ENCODE results near the gene PTGES2.
"Not testable (repeated sequence)": the region's sequence is repeated elsewhere in the genome, so short reads cannot be mapped to it uniquely, and the experiment has no call there.

PTGES2 gene

DNA sequence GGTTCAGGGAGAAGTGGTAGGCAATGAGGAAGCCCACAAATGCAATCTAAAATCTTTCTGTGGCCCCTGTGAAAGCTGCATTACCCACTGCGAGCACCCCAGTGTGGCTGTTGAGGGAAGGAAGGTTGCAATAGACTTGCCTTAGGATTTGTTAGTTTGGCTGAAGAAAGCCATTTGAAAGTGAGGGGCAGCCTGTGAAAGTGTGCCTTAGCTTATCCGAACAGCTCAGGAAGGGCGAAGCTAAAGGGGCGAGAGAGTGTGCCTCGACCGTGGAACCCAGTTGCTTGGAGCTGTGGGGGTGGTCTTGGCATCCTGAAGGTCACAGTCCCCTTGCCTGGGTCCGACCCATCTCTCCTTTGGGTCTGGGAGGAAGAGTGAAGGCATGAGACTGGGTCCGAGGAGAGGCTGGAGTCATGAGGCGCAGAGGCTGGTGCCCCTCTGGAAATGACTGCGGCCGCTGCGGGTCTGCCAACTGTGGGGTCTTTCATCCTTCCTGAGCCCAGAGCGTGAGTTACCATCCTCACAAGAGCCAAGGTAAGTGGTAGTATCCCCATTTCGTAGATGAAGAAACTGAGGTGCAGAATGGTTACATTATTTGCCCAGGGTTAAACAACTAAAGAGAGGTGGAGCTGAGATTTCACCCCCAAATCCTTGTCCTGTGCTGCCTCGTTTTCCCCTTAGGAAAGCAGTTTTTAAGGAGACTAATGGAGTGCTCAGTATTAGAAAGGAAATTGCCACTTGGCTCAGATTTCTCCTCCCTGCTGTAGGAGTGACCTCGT is 35.1 kb downstream of the PTGES2 start:
- no peak for DNase-seq (ENCODE audit: low read depth in 2 of 2, low spot score in 1 of 2)

DNA sequence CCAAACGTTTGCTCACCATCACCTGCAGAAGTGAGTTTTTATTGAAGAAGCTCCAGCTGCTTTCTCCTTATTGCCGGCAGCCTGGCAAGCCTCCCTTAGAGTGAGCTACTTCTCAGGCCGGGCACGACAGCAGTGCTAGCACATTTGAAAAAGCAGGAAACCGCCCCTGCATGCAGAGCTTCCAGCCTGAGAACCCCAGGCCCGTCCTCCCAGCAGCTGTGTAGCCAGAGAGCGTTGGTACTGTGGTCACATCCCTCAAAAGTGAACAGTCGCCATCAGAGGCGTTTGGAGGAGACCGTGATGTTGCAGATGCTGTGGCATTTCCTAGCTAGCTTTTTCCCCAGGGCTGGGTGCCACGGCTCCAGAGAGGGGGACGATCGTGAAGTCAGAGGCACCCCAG is 36.0 kb downstream of the PTGES2 start:
- DNase-seq (ENCODE audit: low read depth in 2 of 2, low spot score in 1 of 2) = no peak

GRCh38 chr9:128091144-128091543 is 36.4 kb downstream of the PTGES2 start:
- DNase-seq (ENCODE audit: low read depth in 2 of 2, low spot score in 1 of 2) = no peak

DNA sequence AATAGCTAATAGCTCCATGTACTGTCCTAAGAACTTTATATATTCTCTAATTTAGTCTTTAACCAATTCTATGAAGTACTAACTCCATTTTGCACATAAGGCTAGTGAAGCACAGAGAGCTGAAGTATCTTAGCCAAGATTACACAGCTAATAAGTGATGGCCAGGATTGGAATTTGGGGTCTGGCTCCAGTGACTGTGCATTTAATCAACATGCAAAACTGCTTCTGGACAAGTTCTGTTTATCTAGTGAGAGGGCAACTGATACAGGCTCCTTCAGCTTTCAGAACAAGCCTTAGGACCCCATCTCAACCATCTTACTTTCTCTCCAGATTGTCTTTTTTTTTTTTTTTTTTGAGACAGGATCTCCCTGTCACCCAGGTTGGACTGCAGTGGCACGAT is 38.2 kb downstream of the PTGES2 start:
- DNase-seq (ENCODE audit: low read depth in 2 of 2, low spot score in 1 of 2) = no peak

- no peak for DNase-seq (ENCODE audit: low read depth in 2 of 2, low spot score in 1 of 2)
Measured at GRCh38 chr9:128088253-128088945, 39.1 kb downstream of the PTGES2 start.

DNA sequence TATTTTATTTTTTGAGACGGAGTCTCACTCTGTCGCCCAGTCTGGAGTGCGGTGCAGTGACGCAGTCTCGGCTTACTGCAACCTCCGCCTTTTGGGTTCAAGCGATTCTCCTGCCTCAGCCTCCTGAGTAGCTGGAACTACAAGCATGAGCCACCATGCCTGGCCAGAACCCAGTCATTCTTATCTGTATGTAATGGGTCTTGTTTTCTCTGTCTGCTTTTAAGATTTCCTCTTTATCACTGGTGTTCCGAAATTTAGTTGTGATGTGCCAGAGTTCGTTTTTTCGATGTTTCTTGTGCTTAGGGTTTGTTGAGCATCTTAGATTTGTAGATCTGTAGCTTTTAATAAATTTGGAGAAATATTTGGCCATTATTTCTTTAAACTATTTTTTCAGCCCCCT is 40.3 kb downstream of the PTGES2 start:
- DNase-seq (ENCODE audit: low read depth in 2 of 2, low spot score in 1 of 2) = no peak

GRCh38 chr9:128085943-128086342 is 41.6 kb downstream of the PTGES2 start:
- DNase-seq (ENCODE audit: low read depth in 2 of 2, low spot score in 1 of 2) = no peak

GRCh38 chr9:128084746-128085145 is 42.8 kb downstream of the PTGES2 start:
- DNase-seq (ENCODE audit: low read depth in 2 of 2, low spot score in 1 of 2) = no peak

GRCh38 chr9:128082151-128082550 is 45.4 kb downstream of the PTGES2 start:
- no peak for DNase-seq (ENCODE audit: low read depth in 2 of 2, low spot score in 1 of 2)

GRCh38 chr9:128081056-128081455 is 46.5 kb downstream of the PTGES2 start:
- no peak for DNase-seq (ENCODE audit: low read depth in 2 of 2, low spot score in 1 of 2)

DNA sequence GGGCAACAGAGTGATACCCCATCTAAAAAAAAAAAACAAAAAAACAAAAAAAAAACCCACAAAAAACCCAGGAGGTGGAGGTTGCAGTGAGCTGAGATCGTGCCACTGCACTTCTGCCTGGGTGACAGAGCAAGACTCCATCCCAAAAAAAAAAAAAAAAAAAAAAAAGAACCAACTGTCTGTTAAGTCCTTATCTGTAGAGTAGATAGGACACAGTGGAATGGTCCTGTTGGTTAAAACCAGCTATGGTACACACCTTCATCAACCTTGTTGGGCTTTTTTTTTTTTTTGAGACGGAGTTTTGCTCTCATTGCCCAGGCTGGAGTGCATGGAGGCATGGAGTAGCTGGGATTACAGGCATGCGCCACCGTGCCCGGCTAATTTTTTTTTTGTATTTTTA is 47.3 kb downstream of the PTGES2 start:
- no peak for DNase-seq (ENCODE audit: low read depth in 2 of 2, low spot score in 1 of 2)

DNA sequence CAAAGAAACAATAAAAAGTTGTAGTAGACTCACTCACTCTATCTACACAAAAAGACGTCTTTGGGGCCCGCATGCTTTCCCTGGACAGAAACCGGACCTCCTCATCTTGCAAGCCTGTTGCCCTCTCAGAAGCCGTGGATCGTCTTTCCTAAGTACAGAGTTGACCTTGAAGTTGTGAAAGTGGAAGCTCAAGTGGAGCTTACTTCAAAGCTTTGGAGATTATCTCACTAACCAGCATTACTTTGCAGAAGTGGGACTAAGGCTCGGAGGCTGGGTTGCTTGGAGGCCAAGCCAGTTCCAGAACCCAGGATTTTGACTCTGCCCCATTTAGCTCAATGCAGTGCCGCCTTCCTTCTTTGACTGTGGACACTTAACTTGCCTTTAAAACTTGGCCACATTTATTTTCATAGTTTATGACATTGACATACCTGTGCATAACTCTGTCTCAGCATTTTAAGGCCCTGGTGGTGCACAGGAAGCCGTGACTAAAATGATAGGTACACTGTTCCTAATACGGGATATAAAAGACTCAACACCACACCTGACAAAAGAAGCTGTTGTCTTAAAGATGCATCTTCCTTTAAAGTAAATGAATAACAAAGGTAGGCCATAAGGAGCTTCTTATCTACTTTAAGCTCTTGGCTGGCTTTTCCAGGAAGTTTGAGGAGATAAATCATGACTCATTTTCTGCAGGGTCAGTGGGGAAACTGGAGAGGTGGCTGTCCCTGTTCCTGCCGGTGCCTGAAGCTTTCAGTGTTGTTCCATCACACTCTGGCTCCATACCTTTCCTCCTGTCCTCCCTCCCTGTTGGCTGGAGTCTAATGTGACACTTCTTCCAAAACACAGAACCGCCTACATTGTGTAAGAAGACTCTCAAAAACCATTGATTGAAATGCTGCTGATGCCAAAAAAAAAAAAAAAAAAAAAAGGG is 48.8 kb downstream of the PTGES2 start:
- DNase-seq (ENCODE audit: low read depth in 2 of 2, low spot score in 1 of 2) = no peak

- DNase-seq (ENCODE audit: low read depth in 2 of 2, low spot score in 1 of 2) = no peak
Measured at GRCh38 chr9:128077847-128078503, 49.6 kb downstream of the PTGES2 start.

DNA sequence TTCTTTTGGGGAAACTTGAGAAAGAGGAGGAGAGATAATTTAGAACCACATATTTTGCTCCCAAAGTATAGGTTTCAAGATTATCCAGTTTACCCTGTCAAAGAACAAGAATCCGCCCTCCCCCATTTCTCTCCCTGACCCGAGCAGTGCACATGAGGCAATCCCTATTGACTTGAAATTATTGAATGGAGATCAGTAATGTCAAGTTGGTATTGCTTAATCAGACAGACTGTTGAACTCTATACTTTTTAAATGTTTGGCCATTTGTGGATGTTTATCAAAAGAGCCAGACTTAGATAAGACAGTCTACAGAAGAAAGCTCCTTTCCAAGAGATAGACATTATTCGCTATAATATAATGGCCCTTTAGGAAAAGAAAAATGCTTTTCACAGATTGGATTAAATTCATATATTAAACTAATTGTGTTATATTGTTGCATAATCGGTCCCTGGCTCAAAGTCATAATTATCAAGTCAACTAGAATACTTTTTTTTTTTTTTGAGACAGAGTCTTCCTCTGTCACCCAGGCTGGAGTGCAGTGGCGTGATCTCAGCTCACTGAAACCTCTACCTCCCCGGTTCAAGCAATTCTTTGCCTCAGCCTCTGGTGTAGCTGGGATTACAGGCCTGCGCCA is 54.2 kb downstream of the PTGES2 start:
- no peak for DNase-seq (ENCODE audit: low read depth in 2 of 2, low spot score in 1 of 2)

DNA sequence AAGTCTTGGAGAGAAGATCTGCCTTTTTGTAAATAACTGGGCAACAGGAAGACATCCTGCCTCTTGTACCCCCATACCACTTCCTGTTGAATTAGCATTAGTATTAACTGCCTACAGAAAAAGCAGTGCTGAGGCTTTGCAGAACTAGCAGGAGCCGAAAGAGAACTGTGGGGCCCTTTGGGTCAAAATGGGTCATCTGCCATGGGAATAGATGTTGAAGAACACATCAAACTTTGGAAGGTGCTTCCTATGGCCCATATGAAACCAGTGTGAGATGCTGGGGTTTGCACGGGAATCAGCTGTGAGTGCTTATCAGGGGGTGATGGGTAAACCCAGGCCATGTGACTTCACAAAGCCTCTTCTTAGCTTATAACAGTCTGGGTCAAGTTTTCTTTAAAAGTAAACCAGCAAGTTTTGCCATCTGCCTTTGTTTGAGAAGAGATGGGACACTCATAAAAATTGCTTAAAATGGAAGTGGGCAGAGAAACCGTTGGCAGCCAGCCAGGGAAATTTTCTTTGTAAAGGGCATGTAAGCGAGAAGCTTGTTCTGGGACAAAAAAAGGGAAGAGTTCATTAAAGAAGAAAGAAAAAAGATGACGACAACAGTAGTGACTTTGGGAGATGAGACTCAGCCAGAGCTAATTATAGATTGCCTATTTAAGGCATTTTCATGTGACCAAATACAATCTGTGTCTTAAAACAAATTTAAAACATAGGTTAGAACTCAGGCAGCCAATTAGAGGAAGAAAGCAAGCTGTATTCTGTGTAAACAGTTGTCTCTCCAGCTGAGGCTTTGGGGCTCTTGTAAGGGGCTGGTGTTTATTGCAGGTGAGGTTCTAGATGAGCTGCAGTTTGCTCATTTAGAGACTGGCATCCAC is 55.1 kb downstream of the PTGES2 start:
- DNase-seq (ENCODE audit: low read depth in 2 of 2, low spot score in 1 of 2) = peak in 1 of 2 donors; percentile 34

GRCh38 chr9:128071475-128071874 is 56.1 kb downstream of the PTGES2 start:
- DNase-seq (ENCODE audit: low read depth in 2 of 2, low spot score in 1 of 2) = not testable (repeated sequence)

DNA sequence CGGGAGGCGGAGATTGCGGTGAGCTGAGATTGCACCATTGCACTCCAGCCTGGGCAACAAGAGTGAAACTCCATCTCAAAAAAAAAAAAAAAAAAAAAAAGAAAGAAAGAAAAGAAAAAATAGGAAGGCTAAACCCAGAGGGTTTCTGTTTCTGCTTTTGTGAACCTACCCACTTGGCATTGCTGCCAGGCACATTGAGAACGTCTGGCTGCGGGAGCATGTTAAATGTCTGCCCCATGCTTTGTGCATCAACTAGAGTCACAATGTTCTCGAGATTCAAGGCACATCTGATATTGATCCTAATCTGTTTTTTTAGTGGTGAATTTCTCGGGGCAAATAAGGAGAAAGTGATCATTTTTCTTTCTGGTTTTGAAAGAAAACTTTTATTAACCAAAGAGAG is 56.7 kb downstream of the PTGES2 start:
- no peak for DNase-seq (ENCODE audit: low read depth in 2 of 2, low spot score in 1 of 2)
